ENCODE data around the gene NRIP1.

GRCh38 chr21:15096146-15096545 lies 31.3 kb upstream of the NRIP1 start:
- no peak for TF ChIP-seq POLR2A (IDR thresholded peaks at IDR 0.05)
- TF ChIP-seq, protein P1, sequence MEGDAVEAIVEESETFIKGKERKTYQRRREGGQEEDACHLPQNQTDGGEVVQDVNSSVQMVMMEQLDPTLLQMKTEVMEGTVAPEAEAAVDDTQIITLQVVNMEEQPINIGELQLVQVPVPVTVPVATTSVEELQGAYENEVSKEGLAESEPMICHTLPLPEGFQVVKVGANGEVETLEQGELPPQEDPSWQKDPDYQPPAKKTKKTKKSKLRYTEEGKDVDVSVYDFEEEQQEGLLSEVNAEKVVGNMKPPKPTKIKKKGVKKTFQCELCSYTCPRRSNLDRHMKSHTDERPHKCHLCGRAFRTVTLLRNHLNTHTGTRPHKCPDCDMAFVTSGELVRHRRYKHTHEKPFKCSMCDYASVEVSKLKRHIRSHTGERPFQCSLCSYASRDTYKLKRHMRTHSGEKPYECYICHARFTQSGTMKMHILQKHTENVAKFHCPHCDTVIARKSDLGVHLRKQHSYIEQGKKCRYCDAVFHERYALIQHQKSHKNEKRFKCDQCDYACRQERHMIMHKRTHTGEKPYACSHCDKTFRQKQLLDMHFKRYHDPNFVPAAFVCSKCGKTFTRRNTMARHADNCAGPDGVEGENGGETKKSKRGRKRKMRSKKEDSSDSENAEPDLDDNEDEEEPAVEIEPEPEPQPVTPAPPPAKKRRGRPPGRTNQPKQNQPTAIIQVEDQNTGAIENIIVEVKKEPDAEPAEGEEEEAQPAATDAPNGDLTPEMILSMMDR (IDR thresholded peaks at IDR 0.05), result no peak

Data from lower leg skin (tissue), 3 donors.